22Rv1 (cell line): Measurements from ENCODE around the gene NADK.

Source experiments
- ZFX ChIP-seq: fragments of 450-650 bp; IDR thresholded peaks from 2 replicates; pipeline ENCODE4 v1.6.1; 2017; ENCODE audit warnings: antibody characterized with exemption, borderline replicate concordance
- TF ChIP-seq, protein P1 (sequence below): fragments of 450-650 bp; IDR thresholded peaks from 2 replicates; pipeline ENCODE4 v1.5.1; 2017; ENCODE audit warnings: mild to moderate bottlenecking

DNA sequence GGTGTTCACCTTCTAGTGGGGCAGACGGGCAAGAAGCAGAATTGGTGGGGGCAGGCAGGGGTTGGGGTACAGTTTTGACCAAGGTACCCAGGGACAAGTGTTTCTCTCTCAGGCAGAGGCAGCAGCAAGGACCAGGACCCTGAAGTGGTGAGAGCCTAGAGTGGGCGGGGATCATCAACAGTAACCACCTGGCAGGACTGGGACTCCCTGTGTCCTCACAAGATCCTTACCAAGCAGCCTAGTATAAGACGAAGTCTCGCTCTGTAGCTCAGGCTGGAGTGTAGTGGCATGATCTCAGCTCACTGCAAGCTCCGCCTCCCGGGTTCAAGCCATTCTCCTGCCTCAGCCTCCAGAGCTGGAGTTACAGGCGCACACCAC lies 3.2 kb upstream of the NADK start:
- TF ChIP-seq, protein P1, sequence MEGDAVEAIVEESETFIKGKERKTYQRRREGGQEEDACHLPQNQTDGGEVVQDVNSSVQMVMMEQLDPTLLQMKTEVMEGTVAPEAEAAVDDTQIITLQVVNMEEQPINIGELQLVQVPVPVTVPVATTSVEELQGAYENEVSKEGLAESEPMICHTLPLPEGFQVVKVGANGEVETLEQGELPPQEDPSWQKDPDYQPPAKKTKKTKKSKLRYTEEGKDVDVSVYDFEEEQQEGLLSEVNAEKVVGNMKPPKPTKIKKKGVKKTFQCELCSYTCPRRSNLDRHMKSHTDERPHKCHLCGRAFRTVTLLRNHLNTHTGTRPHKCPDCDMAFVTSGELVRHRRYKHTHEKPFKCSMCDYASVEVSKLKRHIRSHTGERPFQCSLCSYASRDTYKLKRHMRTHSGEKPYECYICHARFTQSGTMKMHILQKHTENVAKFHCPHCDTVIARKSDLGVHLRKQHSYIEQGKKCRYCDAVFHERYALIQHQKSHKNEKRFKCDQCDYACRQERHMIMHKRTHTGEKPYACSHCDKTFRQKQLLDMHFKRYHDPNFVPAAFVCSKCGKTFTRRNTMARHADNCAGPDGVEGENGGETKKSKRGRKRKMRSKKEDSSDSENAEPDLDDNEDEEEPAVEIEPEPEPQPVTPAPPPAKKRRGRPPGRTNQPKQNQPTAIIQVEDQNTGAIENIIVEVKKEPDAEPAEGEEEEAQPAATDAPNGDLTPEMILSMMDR: no peak
- no peak for TF ChIP-seq ZFX
